Neural crest cell (in vitro differentiated cells): ENCODE data around the gene GAB3. TPM values are rescaled to one million over a fixed set of nuclear protein-coding genes. Genes with fewer than 3 reads are reported as not detected.

Experiments
- DNase-seq: peaks from one replicate; pipeline ENCODE4 v3.0.0; 2021; ENCODE audit warnings: low read depth, mixed read lengths, low spot score
- H3K27ac Mint-ChIP-seq: one replicate; pipeline ENCODE4 v1.8.0; 2021; ENCODE audit warnings: mild to moderate bottlenecking, mixed read lengths; ENCODE audit not compliant: unreplicated experiment
- H3K27me3 Mint-ChIP-seq: 2 replicates; pipeline ENCODE4 v1.8.0; 2021; ENCODE audit warnings: low read depth, mild to moderate bottlenecking, mixed read lengths
- H3K36me3 Mint-ChIP-seq: 2 replicates; pipeline ENCODE4 v1.8.0; 2021; ENCODE audit warnings: low read depth, mild to moderate bottlenecking, mixed read lengths
- H3K4me1 Mint-ChIP-seq: 2 replicates; pipeline ENCODE4 v1.8.0; 2021; ENCODE audit warnings: mixed read lengths
- H3K4me3 Mint-ChIP-seq: one replicate; pipeline ENCODE4 v1.8.0; 2021; ENCODE audit warnings: mild to moderate bottlenecking, mixed read lengths
- H3K9me3 Mint-ChIP-seq: 2 replicates; pipeline ENCODE4 v1.8.0; 2021; ENCODE audit warnings: mixed read lengths
- CTCF ChIP-seq: fragments of 200-600 bp; sonication (generic); conservative IDR thresholded peaks from 2 replicates; pipeline ENCODE4 v1.5.0; 2021; ENCODE audit warnings: antibody characterized with exemption, mild to moderate bottlenecking
- total RNA-seq: library from RNA; stranded (reverse); gene quantifications from 2 replicates; pipeline ENCODE4 v1.2.1, GENCODE V29; 2021

The GAB3 gene
- total RNA-seq, 1 donor from 2014 or later, result 0.12 TPM

GRCh38 chrX:154711264-154711663, 39.6 kb downstream of the GAB3 start:
- Mint-ChIP-seq H3K36me3 (no peaks in the 10 kb centered on the region), H3K27me3 (no peaks in the 10 kb centered on the region), H3K9me3 (peaks cover 12% of the 10 kb centered on the region), H3K4me1 (no peaks in the 10 kb centered on the region), H3K4me3 (no peak overlapping the region), H3K27ac (no peak overlapping the region)
- TF ChIP-seq CTCF, result no peak
- no peak for DNase-seq

GRCh38 chrX:154710309-154710708, 40.6 kb downstream of the GAB3 start:
- no peak for TF ChIP-seq CTCF
- no peak for DNase-seq
- no peak overlapping the region for H3K27ac Mint-ChIP-seq
- no peaks in the 10 kb centered on the region for H3K4me1 Mint-ChIP-seq
- H3K4me3 Mint-ChIP-seq, result no peak overlapping the region
- H3K36me3 Mint-ChIP-seq, result no peaks in the 10 kb centered on the region
- peaks cover 12% of the 10 kb centered on the region for H3K9me3 Mint-ChIP-seq
- peaks cover 3% of the 10 kb centered on the region for H3K27me3 Mint-ChIP-seq

- Mint-ChIP-seq H3K27ac (no peak overlapping the region), H3K36me3 (peaks cover 2% of the 10 kb centered on the region), H3K9me3 (peaks cover 6% of the 10 kb centered on the region), H3K27me3 (no peaks in the 10 kb centered on the region), H3K4me3 (no peak overlapping the region), H3K4me1 (no peaks in the 10 kb centered on the region)
- no peak for TF ChIP-seq CTCF
- no peak for DNase-seq
Observed at GRCh38 chrX:154698630-154699248, 52.1 kb downstream of the GAB3 start.

- DNase-seq, result no peak
- H3K27me3 Mint-ChIP-seq, result no peaks in the 10 kb centered on the region
- peaks cover 3% of the 10 kb centered on the region for H3K9me3 Mint-ChIP-seq
- H3K4me1 Mint-ChIP-seq, result no peaks in the 10 kb centered on the region
- no peak overlapping the region for H3K4me3 Mint-ChIP-seq
- no peak for TF ChIP-seq CTCF
- peaks cover 5% of the 10 kb centered on the region for H3K36me3 Mint-ChIP-seq
- no peak overlapping the region for H3K27ac Mint-ChIP-seq
Observed at GRCh38 chrX:154696676-154697045, 54.2 kb downstream of the GAB3 start.

GRCh38 chrX:154695911-154696675, 54.8 kb downstream of the GAB3 start:
- Mint-ChIP-seq H3K36me3 (peaks cover 6% of the 10 kb centered on the region), H3K4me1 (no peaks in the 10 kb centered on the region), H3K4me3 (no peak overlapping the region), H3K27ac (no peak overlapping the region), H3K27me3 (no peaks in the 10 kb centered on the region), H3K9me3 (peaks cover 3% of the 10 kb centered on the region)
- TF ChIP-seq CTCF, result no peak
- no peak for DNase-seq
